Activated CD8-positive, alpha-beta memory T cell treated with anti-CD3 and anti-CD28 coated beads for 36 hours (primary cell): ENCODE measurements around the gene APOA4. TPM values are rescaled to one million over a fixed set of nuclear protein-coding genes. Genes with fewer than 3 reads are reported as not detected.

ENCODE experiments used
- CTCF ChIA-PET: fragments of 350-600 bp; sonication (Branson Sonifier 250); formaldehyde crosslinking; loops from one replicate; lab custom pipeline; 2021; ENCODE audit warnings: antibody characterized with exemption; lab: Charles Lee
- POLR2A ChIA-PET: fragments of 350-600 bp; sonication (Branson Sonifier 250); formaldehyde crosslinking; loops from one replicate; lab custom pipeline; 2021; ENCODE audit warnings: antibody characterized with exemption; lab: Charles Lee
- total RNA-seq, 2 experiments: library from RNA; stranded (reverse); gene quantifications; one replicate each; pipeline ENCODE4 v1.2.3, GENCODE V29; 2021

APOA4 gene
- total RNA-seq, 2 experiments from 2014 or later = not detected

- POLR2A ChIA-PET = interaction anchor here (0.6 to 1.9 kb wide), 8 partner anchors 18 to 377 kb away, joined by 3 to 7 read pairs (median 4); partner anchors contain the start of genes SIK3 and ZPR1
- CTCF ChIA-PET = interaction anchor here (0.8 to 1.9 kb wide), 7 partner anchors 9 to 252 kb away, joined by 3 to 10 read pairs (median 4); partner anchors contain the start of genes APOA5 and SIK3
These were observed 30.5 kb upstream of the APOA4 start for GRCh38 chr11:116853461-116854073.

DNA sequence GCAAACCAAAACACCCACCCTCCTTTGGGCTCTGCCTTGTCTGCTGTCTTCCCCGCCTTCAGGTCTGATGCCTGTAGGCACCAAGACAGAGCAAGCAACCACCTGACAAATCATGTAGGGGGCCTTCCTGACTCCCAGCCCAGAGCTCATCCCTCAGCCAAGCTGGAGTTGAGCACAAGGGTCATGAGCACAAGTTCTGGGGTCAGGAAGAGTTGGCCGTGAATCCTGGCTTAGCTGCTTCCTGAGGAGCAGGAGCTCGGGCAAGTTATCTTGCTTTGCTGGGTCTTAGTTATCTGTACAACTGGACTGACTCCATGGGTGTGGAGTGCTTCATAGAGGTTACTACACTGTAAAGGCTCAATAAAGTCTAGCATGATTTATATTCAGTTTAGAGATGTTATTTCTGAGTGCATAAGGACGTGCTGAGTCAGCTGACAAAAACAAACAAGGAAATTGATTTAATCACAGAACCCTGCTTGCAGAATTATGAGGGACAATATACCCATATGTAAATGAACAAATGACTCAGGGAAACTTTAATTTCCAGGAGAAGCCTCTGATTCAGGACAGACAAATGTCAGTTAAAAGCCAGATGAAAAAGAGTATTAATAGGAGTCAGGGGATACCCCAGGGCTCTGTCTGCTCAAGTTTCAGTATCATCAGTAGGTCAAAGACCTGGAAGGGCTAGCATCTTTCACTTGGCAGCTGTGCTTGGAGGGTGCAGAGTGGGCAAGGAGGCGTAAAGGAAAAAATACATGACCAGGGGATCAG lies 29.3 kb upstream of the APOA4 start:
- CTCF ChIA-PET = interaction anchor here (1.7 to 3.9 kb wide), 4 partner anchors 16 to 253 kb away, joined by 5 to 20 read pairs (median 8); partner anchors contain the start of genes APOA1, APOA5 and SIK3
- POLR2A ChIA-PET = interaction anchor here (0.6 to 1.9 kb wide), 5 partner anchors 17 to 245 kb away, joined by 3 to 7 read pairs (median 4); partner anchors contain the start of gene ZPR1

DNA sequence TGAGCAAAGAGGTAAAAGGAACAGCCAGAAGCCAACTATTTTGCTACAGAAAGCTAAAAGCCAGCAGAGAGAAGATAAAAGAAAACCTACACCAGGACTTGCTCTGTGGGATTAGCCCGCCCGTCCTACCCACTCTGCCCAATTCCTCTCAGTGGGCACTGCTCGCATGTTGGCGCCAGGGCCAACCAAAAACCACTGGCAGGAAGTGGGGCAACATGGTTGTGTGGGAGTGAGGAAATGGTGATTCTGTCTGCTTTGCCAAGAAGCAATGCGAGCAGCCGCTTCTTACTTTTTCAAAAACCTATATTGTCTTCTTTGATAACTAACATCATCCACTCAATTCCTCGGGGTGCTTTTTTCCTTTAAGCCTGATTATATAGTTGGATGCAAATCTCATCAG lies 28.5 kb upstream of the APOA4 start:
- CTCF ChIA-PET = interaction anchor here (1.9 to 3.9 kb wide), 2 partner anchors 15 to 247 kb away, joined by 5 to 20 read pairs; partner anchors contain the start of genes APOA1 and SIK3

GRCh38 chr11:116849486-116849885 lies 26.4 kb upstream of the APOA4 start:
- CTCF ChIA-PET = interaction anchor here (1.5 to 3.9 kb wide), 2 partner anchors 13 kb away, joined by 5 to 20 read pairs; partner anchors contain the start of gene APOA1
- POLR2A ChIA-PET = no interaction called here

More for the DNA sequence above, 28.5 kb upstream of the APOA4 start:
- POLR2A ChIA-PET = interaction anchor here (1.2 kb wide), 1 partner anchor 15 kb away, joined by 4 read pairs; no protein-coding TSS in a partner anchor

GRCh38 chr11:116849060-116849459 lies 26.0 kb upstream of the APOA4 start:
- ChIA-PET POLR2A (no interaction called here), CTCF (interaction anchor here (1.5 kb wide), 1 partner anchor 13 kb away, joined by 5 read pairs; no protein-coding TSS in a partner anchor)

DNA sequence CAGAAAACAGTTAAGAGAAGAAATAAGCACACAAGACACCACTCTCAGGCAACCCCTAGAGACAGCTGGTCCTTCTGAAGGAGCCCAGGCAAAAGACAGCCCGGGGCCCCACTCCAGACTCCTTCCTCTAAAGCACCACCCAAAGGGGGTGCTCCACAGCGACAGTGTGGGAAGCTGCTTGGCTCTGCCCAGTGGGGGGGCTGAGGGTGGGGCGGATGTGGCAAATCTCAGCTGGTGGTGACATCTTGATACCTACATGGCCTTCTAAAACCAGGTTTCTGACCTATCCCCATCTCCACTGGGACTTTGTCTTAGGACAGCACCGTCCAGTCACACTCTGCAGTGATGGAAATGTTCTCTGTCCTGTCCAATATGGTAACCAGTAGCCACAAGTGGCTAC lies 24.5 kb upstream of the APOA4 start:
- ChIA-PET POLR2A (no interaction called here), CTCF (interaction anchor here (1.1 kb wide), 1 partner anchor 384 kb away, joined by 3 read pairs; the partner anchor contains the start of genes PCSK7 and RNF214)

DNA sequence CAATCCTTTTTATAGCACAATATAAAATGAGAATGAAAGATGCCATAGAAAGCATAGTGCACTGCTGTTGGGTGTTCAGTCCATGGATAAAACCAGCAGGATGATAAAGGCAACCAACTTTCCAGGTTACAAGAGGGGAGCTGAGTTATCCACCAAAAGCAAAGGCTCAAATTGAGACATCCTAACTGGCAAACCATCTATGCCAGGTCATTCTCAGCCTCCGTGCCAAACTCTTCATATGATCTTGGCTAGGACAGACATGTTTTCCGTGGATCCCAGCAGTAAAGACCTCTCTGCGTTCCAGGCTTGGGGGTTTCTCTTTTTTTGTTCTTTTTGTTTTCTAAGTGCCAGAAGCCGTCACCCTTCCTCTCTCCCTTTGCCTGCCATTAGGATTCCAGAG lies 21.6 kb upstream of the APOA4 start:
- CTCF ChIA-PET = no interaction called here
- POLR2A ChIA-PET = no interaction called here

DNA sequence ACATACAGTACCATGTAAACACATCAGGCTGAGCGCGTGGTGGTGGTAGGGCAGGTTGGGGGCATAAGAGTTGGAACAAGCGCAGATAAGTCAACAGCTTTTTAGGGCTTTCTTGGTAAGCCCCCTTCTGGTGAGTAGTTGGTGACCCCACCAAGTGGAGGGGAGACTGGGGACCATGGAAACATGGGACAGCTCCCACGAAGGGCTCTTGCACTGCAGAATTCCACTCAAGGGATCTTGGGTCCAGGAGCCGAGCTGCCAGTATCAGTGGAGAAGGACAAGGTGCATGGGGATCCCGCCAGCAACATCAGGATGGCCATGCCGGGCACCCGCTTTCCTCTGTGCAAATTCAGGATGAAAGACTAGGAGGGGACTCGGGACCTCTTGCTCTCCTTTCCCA lies 20.6 kb upstream of the APOA4 start:
- POLR2A ChIA-PET = no interaction called here

GRCh38 chr11:116842909-116843308 lies 19.8 kb upstream of the APOA4 start:
- ChIA-PET POLR2A (no interaction called here), CTCF (no interaction called here)

More for the DNA sequence above, 20.6 kb upstream of the APOA4 start:
- CTCF ChIA-PET = no interaction called here

DNA sequence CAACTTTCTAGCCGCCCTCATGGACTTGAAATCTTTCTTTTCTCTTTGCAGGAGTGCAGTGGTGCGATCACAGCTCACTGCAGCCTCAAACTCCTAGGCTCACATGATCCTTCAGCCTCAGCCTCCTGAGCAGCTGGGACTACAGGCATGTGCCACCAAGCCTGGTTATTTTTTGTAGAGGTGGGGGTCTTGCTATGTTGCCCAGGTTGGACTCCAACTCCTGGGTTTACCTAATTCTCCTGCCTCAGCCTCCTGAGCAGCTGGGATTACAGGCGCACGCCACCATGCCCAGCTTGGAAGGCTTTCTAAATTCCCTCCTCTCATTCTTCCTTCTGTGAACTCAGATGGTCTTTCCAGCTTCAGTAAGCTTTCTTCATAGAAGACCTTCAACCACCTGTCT lies 19.0 kb upstream of the APOA4 start:
- CTCF ChIA-PET = no interaction called here
- POLR2A ChIA-PET = no interaction called here

GRCh38 chr11:116840746-116841296 lies 17.7 kb upstream of the APOA4 start:
- CTCF ChIA-PET = interaction anchor here (0.9 kb wide), 1 partner anchor 15 kb away, joined by 3 read pairs; no protein-coding TSS in a partner anchor
- POLR2A ChIA-PET = no interaction called here

- ChIA-PET CTCF (no interaction called here), POLR2A (no interaction called here)
These were observed 17.2 kb upstream of the APOA4 start for GRCh38 chr11:116840224-116840745.

- POLR2A ChIA-PET = no interaction called here
- CTCF ChIA-PET = no interaction called here
These were observed 15.4 kb upstream of the APOA4 start for GRCh38 chr11:116838321-116839084.

DNA sequence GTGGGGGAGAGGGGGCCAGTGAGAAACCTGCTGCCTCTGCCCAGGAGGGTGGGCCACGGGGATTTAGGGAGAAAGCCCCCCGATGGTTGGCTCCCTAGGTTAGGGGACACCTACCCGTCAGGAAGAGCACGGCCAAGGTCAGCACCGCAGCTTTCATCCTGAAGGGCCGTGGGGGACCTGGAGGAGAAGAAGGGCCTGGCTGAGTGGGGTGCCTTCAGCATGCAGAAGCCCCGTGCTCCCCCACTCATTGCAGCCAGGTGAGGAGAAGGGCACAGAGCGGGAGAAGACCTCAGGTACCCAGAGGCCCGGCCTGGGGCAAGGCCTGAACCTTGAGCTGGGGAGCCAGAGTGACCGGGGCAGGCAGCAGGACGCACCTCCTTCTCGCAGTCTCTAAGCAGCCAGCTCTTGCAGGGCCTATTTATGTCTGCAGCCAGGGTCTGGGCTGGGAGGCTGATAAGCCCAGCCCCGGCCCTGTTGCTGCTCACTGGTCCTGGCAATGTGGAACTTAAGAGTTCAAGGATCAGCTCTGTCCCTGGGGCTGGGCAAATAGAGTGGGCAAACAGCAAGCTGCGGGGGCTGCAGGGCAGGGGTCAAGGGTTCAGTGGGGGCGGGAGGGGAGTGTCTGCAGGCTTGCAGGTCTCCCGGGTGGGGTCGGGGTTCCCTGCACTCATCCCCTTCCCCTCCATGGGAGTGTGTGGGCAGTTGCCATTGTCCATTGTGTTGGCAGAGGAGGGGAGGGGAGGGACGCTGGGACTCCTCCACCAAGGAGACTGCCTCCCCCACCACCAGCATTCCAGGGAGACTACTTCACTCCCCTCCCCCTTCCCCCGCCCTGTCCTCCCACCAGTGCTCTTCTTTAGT lies 14.4 kb upstream of the APOA4 start, which contains the start of gene APOA1:
TSS of gene APOA1 (minus strand) at position 392 of the 861 bp plus-strand sequence. CDS start at position 157, 235 bp downstream.
- ChIA-PET CTCF (interaction anchor here (1.0 to 2.8 kb wide), 6 partner anchors 14 to 271 kb away, joined by 3 to 56 read pairs (median 8); partner anchors contain the start of genes APOA4 and APOA5), POLR2A (no interaction called here)

DNA sequence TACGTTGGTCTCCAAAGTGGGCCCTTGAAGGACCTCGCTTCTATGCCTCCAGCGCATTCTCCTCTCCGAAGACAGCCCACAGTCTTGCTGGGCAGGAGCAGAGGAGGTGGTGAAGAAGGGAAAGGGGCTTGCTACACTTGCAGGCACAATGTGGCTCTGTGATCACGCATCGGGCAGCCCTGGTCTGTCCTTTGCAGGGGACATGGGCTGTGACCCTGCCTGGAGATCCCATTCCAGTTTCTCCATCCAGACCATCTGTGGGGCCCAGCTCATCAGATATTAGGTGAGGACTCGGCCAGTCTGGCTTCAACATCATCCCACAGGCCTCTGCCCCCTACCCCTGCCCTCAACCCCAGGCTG lies 13.5 kb upstream of the APOA4 start:
- POLR2A ChIA-PET = interaction anchor here (0.9 to 1.8 kb wide), 5 partner anchors 15 to 50 kb away, joined by 4 to 12 read pairs (median 7); partner anchors contain the start of genes APOA5 and ZPR1
- CTCF ChIA-PET = interaction anchor here (0.6 to 2.8 kb wide), 16 partner anchors 12 to 337 kb away, joined by 3 to 56 read pairs (median 4); partner anchors contain the start of genes APOA4 and APOA5

- CTCF ChIA-PET = interaction anchor here (0.6 to 2.8 kb wide), 22 partner anchors 13 to 337 kb away, joined by 3 to 56 read pairs (median 4); partner anchors contain the start of genes APOA4, APOA5 and BUD13
- POLR2A ChIA-PET = interaction anchor here (0.9 to 1.8 kb wide), 6 partner anchors 15 to 261 kb away, joined by 3 to 12 read pairs (median 6); partner anchors contain the start of genes APOA5 and ZPR1
These were observed 12.9 kb upstream of the APOA4 start for GRCh38 chr11:116835791-116836631.
